GM19023 (cell line): ENCODE results near the gene CDH5.
"Not testable (repeated sequence)": the region's sequence is repeated elsewhere in the genome, so short reads cannot be mapped to it uniquely, and the experiment has no call there.

Experiments
- ATAC-seq: cut with Tn5 transposase; IDR thresholded peaks from one replicate; pipeline ENCODE4 v1.9.1; 2021; ENCODE audit warnings: mild to moderate bottlenecking, moderate library complexity; ENCODE audit not compliant: unreplicated experiment

Gene CDH5

GRCh38 chr16:66435896-66436295 lies 69.4 kb downstream of the CDH5 start:
- ATAC-seq = no peak

DNA sequence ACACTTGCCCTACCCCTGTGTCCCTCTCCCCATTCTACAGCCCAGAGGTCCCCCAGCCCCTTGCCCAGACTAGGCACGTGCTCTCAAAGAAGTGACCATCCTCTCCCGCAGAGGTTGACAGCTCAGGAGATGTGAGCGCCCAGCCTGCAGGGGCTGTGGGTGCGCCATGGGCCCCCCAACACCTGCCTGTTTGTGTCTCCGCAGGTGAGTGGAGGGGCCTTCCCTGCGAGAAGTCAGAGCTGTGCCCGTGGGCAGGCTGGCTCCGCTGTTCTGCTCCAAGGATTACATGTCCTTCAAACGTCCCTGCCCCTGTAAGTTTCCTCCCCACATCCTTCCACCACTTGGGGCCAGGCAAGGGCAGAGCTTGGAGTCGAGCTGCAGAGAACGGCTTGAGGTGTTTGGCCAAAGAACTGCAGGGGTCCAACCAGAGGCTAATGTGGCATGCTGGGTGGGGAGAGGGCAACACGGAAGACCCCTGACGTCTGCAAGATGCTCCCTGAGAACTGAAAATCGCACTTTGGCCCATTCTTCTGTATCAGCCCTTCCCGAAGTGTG lies 71.0 kb downstream of the CDH5 start:
- no peak for ATAC-seq

DNA sequence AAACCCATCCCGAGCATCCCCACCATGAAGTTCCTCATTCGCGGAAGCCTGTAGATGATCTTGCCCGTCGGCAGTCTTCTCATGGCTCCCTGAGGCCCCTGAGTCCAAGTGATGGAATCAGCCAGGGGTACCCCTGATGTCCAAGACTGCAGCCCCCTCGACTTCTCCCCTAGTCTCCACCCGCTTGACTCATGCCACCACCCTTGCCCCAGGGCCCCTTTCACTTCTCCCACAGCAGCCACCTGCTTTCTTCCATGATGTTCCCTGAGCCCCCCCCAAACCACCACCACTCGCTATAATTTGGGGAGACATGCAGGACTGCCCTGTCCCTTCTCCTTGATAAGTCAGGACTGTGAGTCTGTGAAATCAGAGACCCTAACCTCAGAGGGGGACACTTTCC lies 72.0 kb downstream of the CDH5 start:
- ATAC-seq = no peak

DNA sequence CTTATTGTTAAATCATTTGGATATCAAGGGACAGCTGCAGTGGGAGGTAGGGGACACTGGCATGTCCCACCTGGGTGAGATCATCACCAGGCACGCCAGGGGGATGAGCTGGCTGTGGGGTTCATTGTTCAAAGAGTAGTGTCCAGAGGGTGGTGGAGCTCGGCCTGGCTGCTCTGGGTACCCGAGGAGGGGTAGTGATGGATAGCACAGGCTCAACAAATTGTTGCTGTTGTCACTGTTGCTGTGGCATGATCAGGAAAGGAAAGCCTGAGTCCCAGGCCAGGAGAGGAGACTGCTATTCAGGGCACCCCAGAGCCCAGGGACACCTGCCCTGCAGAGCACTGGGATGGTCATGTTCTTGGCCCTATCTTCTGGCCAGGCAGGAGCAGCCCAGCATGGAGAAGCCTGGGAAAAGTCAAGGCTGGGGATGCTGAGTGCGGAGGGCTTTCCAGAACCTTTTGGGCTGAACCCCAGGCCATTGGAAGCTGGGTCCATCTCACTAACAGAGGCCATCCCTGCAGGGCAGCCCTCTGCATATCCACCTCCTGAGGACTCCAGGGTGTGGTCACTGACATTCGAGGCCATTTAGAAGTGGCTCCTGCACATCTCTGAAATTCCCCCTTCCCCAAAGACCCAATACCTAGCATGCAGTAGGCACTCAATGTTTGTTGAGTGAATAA lies 72.7 kb downstream of the CDH5 start:
- no peak for ATAC-seq

DNA sequence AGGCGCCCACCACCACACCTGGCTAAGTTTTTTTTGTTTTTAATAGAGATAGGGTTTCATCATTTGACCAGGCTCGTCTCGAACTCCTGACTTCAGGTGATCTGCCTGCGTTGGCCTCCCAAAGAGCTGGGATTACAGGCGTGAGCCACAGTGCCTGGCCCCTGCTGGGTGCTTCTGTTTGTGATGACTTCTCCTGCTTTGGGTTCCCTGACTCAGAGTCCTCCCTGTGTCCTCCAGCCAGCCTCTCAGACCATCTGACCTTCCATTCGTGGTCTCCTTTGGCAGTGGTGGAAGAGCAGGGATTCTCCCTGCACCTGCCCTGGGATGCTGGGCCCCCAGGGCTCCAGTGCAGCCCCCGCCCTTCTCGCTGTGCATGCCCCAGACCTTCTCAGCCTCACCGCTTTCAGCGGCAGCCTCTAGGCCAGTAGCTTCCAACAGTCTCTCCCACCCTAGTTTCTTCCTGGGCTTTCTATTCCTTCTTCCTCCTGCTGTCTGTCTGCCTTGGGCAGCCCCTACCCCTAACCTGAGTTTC lies 73.8 kb downstream of the CDH5 start:
- no peak for ATAC-seq

DNA sequence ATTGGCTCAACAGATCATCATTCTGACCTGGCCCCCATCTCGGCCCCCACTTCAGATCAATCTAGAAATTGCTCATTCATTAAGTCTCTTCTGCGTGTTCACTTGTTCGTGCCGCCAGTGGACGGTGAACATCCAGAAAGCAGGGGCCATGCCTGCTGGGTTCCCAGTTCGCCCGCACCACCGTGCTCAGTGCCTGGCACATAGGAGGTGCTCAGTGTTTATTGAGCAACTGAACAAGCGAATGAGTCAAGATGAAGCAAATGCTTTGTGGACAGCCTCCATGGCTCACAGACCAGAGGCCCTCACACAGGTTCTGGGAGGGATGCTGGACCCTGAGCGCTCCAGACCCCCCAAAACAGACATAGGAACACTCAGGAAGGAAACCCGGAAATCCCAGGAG lies 74.5 kb downstream of the CDH5 start:
- ATAC-seq = no peak

DNA sequence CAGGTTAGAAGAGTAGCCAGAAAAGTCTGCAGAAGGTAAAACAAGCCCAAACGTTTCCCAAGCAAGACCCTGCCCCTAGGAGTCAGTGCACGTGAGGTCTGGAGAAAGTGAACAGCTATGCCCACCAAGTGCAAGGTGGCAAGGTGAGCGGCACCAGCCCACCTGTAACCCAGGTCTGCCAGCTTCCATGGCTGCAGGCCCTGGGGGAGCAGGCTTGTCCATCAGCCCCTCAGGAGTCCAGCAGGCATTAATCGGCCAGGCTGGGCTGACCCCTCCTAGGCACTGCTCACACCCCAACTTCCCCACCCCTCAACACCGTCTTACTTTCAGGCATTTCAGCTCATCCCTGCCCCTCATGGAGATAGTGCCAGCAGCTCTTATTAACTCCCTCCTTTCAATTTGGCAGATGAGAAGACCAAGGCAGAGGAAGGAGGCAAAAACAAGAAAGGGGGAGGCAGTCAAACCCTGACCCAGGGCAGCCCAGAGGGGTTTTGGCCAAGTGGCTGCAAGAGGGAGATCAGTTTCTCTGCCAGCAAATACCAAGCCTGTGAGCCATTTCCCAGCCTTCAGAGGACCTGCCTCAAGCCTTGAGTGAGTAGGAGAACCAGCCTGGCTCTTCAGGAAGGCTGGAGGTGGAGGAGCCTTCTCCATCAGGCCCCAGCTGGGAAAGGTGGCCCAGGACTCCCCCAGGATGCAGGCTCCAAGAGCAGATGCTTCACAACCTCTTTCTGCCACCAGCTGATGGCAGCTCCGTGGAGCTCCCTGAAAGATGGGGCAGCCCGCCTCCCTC lies 75.3 kb downstream of the CDH5 start:
- no peak for ATAC-seq

DNA sequence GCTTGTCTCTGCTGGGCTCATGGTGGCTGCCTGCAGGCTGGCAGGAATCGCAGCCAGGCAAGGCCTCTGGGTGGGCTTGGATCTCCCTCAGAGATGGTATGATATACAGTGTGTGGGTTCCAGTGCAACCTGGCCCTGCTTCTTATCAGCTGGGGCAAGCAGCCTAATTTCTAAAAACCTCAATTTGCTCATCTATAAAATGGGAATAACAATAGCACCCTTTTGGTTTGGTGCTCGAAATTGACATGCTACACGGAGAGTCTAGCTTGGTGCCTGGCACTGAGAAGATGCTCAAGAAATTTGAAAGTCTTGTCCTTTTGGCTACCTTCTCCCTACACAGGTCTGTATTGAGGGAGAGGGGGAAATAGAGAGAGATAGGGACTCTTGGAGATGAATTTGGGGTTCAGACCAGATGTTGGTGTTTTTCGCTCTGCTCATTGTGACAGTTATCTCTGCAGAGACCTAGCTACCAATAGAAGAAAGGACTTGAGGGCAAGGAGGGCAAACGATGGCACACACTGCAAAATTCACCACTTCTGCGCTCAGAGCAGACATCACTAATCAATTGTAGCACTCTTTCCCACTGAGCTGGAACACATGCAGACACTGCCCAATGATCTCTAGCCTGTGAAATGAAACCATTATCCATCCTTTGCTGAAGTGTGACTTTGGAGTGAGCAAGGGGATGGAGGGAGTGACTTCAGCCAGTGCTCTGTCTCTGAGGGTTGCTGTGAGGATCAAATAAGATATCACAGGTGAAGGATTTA lies 76.2 kb downstream of the CDH5 start:
- no peak for ATAC-seq

DNA sequence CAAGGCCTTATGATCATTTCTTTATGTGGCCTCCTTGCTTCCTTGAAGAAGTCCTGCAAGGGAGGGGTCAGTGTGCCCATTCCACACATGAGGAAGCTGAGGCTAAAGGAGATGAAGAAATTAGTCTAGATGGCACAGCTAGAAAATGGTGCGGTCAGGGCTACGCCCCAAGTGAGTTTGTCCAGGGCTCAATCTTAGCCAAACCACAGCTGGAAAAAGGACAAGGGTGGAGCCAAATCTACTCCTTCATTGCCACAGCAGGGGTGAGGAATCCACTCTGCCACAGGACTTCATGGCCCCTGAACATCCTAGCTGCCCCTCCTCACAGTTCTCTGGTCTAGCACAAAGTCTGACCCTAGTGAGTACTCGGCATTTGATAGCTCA lies 76.8 kb downstream of the CDH5 start:
- no peak for ATAC-seq

- no peak for ATAC-seq
These were observed 77.6 kb downstream of the CDH5 start for GRCh38 chr16:66444049-66444481.

- no peak for ATAC-seq
These were observed 80.2 kb downstream of the CDH5 start for GRCh38 chr16:66446737-66447136.

GRCh38 chr16:66447491-66447890 lies 81.0 kb downstream of the CDH5 start:
- no peak for ATAC-seq

- ATAC-seq = no peak
These were observed 85.1 kb downstream of the CDH5 start for GRCh38 chr16:66451548-66451947.

DNA sequence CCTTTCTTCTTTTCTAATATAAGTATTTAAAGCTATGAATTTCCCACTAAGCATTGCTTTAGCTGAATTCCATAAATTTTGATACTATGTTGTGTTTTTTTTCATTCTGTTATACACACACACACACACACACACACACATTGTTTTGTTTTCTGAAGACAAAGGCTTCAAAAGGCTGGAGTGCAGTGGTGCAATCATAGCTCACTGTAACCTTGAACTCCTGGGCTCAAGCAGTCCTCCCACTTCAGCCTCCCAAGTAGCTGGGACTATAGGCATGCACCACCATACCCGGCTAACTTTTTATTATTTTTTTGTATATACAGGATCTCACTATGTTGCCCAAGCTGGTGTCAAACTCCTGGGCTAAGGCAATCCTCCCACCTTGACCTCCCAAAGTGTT lies 86.7 kb downstream of the CDH5 start:
- not testable (repeated sequence) for ATAC-seq
